Measurements from ENCODE around the gene IFTAP.

Gene IFTAP

GRCh38 chr11:36596880-36597279 lies 2.6 kb downstream of the IFTAP start:
- H3K36me3 ChIP-seq (replicated peaks; ENCODE audit: low read depth, low read length) = no peaks in the 10 kb centered on the region
- H3K9me3 ChIP-seq (ENCODE audit: insufficient read depth, low read length) = no peaks in the 10 kb centered on the region
- TF ChIP-seq, protein P1, sequence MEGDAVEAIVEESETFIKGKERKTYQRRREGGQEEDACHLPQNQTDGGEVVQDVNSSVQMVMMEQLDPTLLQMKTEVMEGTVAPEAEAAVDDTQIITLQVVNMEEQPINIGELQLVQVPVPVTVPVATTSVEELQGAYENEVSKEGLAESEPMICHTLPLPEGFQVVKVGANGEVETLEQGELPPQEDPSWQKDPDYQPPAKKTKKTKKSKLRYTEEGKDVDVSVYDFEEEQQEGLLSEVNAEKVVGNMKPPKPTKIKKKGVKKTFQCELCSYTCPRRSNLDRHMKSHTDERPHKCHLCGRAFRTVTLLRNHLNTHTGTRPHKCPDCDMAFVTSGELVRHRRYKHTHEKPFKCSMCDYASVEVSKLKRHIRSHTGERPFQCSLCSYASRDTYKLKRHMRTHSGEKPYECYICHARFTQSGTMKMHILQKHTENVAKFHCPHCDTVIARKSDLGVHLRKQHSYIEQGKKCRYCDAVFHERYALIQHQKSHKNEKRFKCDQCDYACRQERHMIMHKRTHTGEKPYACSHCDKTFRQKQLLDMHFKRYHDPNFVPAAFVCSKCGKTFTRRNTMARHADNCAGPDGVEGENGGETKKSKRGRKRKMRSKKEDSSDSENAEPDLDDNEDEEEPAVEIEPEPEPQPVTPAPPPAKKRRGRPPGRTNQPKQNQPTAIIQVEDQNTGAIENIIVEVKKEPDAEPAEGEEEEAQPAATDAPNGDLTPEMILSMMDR (IDR thresholded peaks at IDR 0.05; ENCODE audit: low read depth, low read length) = no peak
- TF ChIP-seq EZH2phosphoT487 (IDR thresholded peaks at IDR 0.05; ENCODE audit: low read depth) = no peak
- no peaks in the 10 kb centered on the region for H3K79me2 ChIP-seq (ENCODE audit: low read length)
- peaks cover 18% of the 10 kb centered on the region for H3K27me3 ChIP-seq (ENCODE audit: low read depth, low read length)
- no peak overlapping the region for H2AFZ ChIP-seq (ENCODE audit: low read depth, low read length)
- H4K20me1 ChIP-seq (ENCODE audit: insufficient read depth, low read length) = no peaks in the 10 kb centered on the region
- no peak overlapping the region for H3K4me3 ChIP-seq (ENCODE audit: low read length)
- no peaks in the 10 kb centered on the region for H3K4me1 ChIP-seq (ENCODE audit: low read length)
- H3K4me2 ChIP-seq (ENCODE audit: low read length) = no peak overlapping the region
- H3K27ac ChIP-seq (ENCODE audit: low read length) = no peak overlapping the region
- H3K9ac ChIP-seq (ENCODE audit: low read length) = no peak overlapping the region

DNA sequence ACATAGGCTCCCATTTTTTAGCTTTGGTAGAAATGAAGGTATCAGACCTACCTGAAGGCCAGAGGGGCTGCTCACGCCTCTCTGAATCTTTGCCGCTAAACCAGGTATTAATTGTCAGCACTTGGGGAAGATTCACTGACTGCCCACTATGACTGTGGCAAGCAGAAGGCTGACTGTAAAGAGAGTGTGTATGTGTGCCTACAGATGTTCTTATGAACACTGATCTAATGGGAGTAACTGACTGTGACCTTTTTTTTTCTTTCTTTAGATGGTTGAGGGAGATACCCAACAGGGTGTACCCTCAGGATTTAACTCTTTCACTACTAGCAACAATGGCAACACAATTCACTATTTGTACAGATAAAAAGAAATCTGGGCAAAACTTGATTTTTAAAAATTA lies 3.7 kb downstream of the IFTAP start, which contains the start of gene RAG2:
TSS of gene RAG2 (minus strand) at position 186 of the 400 bp plus-strand sequence. CDS start 4,068 bp downstream, outside the sequence.
- TF ChIP-seq EZH2phosphoT487 (IDR thresholded peaks at IDR 0.05; ENCODE audit: low read depth) = no peak
- TF ChIP-seq, protein P1 (IDR thresholded peaks at IDR 0.05; ENCODE audit: low read depth, low read length) = no peak
- peaks cover 19% of the 10 kb centered on the region for H3K27me3 ChIP-seq (ENCODE audit: low read depth, low read length)
- H3K9ac ChIP-seq (ENCODE audit: low read length) = no peak within 1 kb of the TSS
- no peaks in the 10 kb centered on the region for H3K36me3 ChIP-seq (replicated peaks; ENCODE audit: low read depth, low read length)
- H3K4me1 ChIP-seq (ENCODE audit: low read length) = no peaks in the 10 kb centered on the region
- no peaks in the 10 kb centered on the region for H4K20me1 ChIP-seq (ENCODE audit: insufficient read depth, low read length)
- no peaks in the 10 kb centered on the region for H3K79me2 ChIP-seq (ENCODE audit: low read length)
- H3K27ac ChIP-seq (ENCODE audit: low read length) = no peak within 1 kb of the TSS
- H2AFZ ChIP-seq (ENCODE audit: low read depth, low read length) = no peak within 1 kb of the TSS
- no peak within 1 kb of the TSS for H3K4me3 ChIP-seq (ENCODE audit: low read length)
- no peak within 1 kb of the TSS for H3K4me2 ChIP-seq (ENCODE audit: low read length)
- H3K9me3 ChIP-seq (ENCODE audit: insufficient read depth, low read length) = no peaks in the 10 kb centered on the region

- Histone ChIP-seq H2AFZ (ENCODE audit: low read depth, low read length) (no peak overlapping the region), H3K4me3 (ENCODE audit: low read length) (no peak overlapping the region), H3K4me1 (ENCODE audit: low read length) (no peaks in the 10 kb centered on the region), H3K4me2 (ENCODE audit: low read length) (no peak overlapping the region), H3K27me3 (ENCODE audit: low read depth, low read length) (peaks cover 19% of the 10 kb centered on the region), H3K79me2 (ENCODE audit: low read length) (no peaks in the 10 kb centered on the region), H3K36me3 (replicated peaks; ENCODE audit: low read depth, low read length) (no peaks in the 10 kb centered on the region), H3K9me3 (ENCODE audit: insufficient read depth, low read length) (no peaks in the 10 kb centered on the region), H3K27ac (ENCODE audit: low read length) (no peak overlapping the region), H3K9ac (ENCODE audit: low read length) (no peak overlapping the region), H4K20me1 (ENCODE audit: insufficient read depth, low read length) (no peaks in the 10 kb centered on the region)
- TF ChIP-seq, protein P1 (IDR thresholded peaks at IDR 0.05; ENCODE audit: low read depth, low read length) = no peak
- TF ChIP-seq EZH2phosphoT487 (IDR thresholded peaks at IDR 0.05; ENCODE audit: low read depth) = no peak
Observed at GRCh38 chr11:36600180-36600579, 5.9 kb downstream of the IFTAP start.

DNA sequence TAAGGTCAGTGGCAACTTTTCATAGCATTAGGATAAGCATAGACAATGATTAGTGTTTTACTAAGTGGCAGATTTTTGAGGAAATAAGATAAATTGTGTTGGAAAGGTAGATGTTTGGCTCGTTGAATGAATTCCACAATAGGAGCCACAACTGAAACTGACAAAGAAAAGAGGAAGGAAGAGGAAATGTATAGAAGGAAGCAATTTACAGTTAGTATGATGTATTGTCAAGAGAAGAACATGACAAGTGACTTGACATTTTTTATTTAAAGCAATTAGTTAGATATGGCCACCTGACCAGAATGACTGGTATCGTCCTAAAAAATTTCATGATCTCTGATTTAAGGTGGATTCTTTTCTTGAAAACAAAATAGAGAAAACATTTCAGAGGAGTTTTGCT lies 6.9 kb downstream of the IFTAP start:
- Histone ChIP-seq H3K9ac (ENCODE audit: low read length) (no peak overlapping the region), H3K9me3 (ENCODE audit: insufficient read depth, low read length) (no peaks in the 10 kb centered on the region), H3K36me3 (replicated peaks; ENCODE audit: low read depth, low read length) (no peaks in the 10 kb centered on the region), H4K20me1 (ENCODE audit: insufficient read depth, low read length) (no peaks in the 10 kb centered on the region), H3K27me3 (ENCODE audit: low read depth, low read length) (peaks cover 27% of the 10 kb centered on the region), H2AFZ (ENCODE audit: low read depth, low read length) (no peak overlapping the region), H3K27ac (ENCODE audit: low read length) (no peak overlapping the region), H3K4me3 (ENCODE audit: low read length) (no peak overlapping the region), H3K79me2 (ENCODE audit: low read length) (no peaks in the 10 kb centered on the region), H3K4me2 (ENCODE audit: low read length) (no peak overlapping the region), H3K4me1 (ENCODE audit: low read length) (no peaks in the 10 kb centered on the region)
- TF ChIP-seq EZH2phosphoT487 (IDR thresholded peaks at IDR 0.05; ENCODE audit: low read depth) = no peak

Measured in OCI-LY3 (cell line).